Spleen (tissue), 11 donors: ENCODE measurements around the gene TP53INP2. TPM values are rescaled to one million over a fixed set of nuclear protein-coding genes. Genes with fewer than 3 reads are reported as not detected.

ENCODE experiments used
- DNase-seq: peaks from one replicate; pipeline ENCODE4 v3.0.0-alpha.2; 2020
- H3K27ac ChIP-seq, 8 donors: fragments of 200-600 bp; sonication (generic) in 7 of 8; 1 replicate in 4 of 8; 2 replicates in 4 of 8; pipeline versions ENCODE4 v1.5.0 to v1.8.0; 2016 to 2021; ENCODE audit warnings: inconsistent platforms in 4 of 8, mild to moderate bottlenecking in 4 of 8, moderate library complexity in 1 of 8
- H3K27me3 ChIP-seq, 7 donors: fragments of 200-600 bp; sonication (generic) in 6 of 7; replicated peaks in 1 of 7; 1 replicate in 4 of 7; 2 replicates in 3 of 7; pipeline versions ENCODE4 v1.5.0 to v1.8.0; 2016 to 2021; ENCODE audit warnings: inconsistent platforms in 3 of 7, mild to moderate bottlenecking in 1 of 7
- H3K36me3 ChIP-seq, 6 donors: fragments of 200-600 bp; sonication (generic) in 5 of 6; 1 replicate in 4 of 6; 2 replicates in 2 of 6; pipeline versions ENCODE4 v1.5.0 to v1.8.0; 2016 to 2021; ENCODE audit warnings: inconsistent platforms in 2 of 6
- H3K4me1 ChIP-seq, 6 donors: fragments of 200-600 bp; sonication (generic) in 5 of 6; 1 replicate in 3 of 6; 2 replicates in 3 of 6; pipeline versions ENCODE4 v1.5.0 to v1.8.0; 2016 to 2021; ENCODE audit warnings: inconsistent platforms in 3 of 6
- H3K4me3 ChIP-seq, 8 donors: fragments of 200-600 bp; sonication (generic) in 7 of 8; 1 replicate in 4 of 8; 2 replicates in 4 of 8; pipeline versions ENCODE4 v1.5.0 to v1.8.0; 2016 to 2021; ENCODE audit warnings: inconsistent platforms in 4 of 8, mild to moderate bottlenecking in 4 of 8, moderate library complexity in 2 of 8
- H3K9me3 ChIP-seq, 8 donors: fragments of 200-600 bp; sonication (generic) in 7 of 8; 1 replicate in 4 of 8; 2 replicates in 4 of 8; pipeline versions ENCODE4 v1.5.0 to v1.8.0; 2016 to 2021; ENCODE audit warnings: inconsistent platforms in 4 of 8
- POLR2A ChIP-seq, 3 donors: fragments of 450-650 bp; IDR thresholded peaks; one replicate each; pipeline ENCODE4 v1.5.1; 2017; ENCODE audit warnings: antibody characterized with exemption in 3 of 3, mild to moderate bottlenecking in 1 of 3
- POLR2AphosphoS5 ChIP-seq, 3 donors: sonication (generic); formaldehyde crosslinking; IDR thresholded peaks; one replicate each; pipeline ENCODE4 v1.5.1; 2017; ENCODE audit warnings: antibody characterized with exemption in 3 of 3
- WGBS, 5 donors: extraction: QIAGEN DNeasy Blood & Tissue Kit in 3 of 5; methylation state at CpG; one replicate each; pipeline versions ENCODE4 v1.1.5 to v1.1.7; 2013 to 2018; 5-methylcytosine and 5-hydroxymethylcytosine counted together
- intact Hi-C: fragments of 100-400 bp; cut with DNase I; formaldehyde crosslinking; loops from one replicate; pipeline ENCODE4 v1.15.0; 2023; ENCODE audit warnings: low total_unique reads
- polyA plus RNA-seq, 3 donors: library from polyadenylated mRNA; stranded (reverse); fragments of 200-250 nt; gene quantifications; one replicate each; pipeline ENCODE4 v1.2.1, GENCODE V29; 2013
- total RNA-seq, 7 donors: library from RNA; depleted of rRNA in 3 of 7; stranded (reverse); fragments of >200 nt in 3 of 7; fragmentation: NEBNext Ultra II Directional in 4 of 7; extraction: Animal tissue kit (Norgen Biotek cat#: 25700) in 4 of 7; gene quantifications; one replicate each; pipeline versions ENCODE4 v1.1.0 to v1.2.1, GENCODE V29; 2016 to 2021
- TF ChIP-seq, protein P1 (sequence below), 11 experiments: fragments of 200-600 bp in 7 of 11; fragments of 450-650 bp in 4 of 11; sonication (generic) in 4 of 11; IDR thresholded peaks in 8 of 11; conservative IDR thresholded peaks in 3 of 11; 1 replicate in 7 of 11; 2 replicates in 4 of 11; pipeline versions ENCODE4 v1.4.0 to v1.8.0; 2016 to 2021; ENCODE audit warnings: antibody characterized with exemption in 11 of 11, inconsistent platforms in 4 of 11, mild to moderate bottlenecking in 1 of 11
- donor health status: healthy with polysubstance abuse.
- donor health status: DM: no; HTN: no; CAD: no; lungs with moderate emphysema.
- donor health status: DM: no; HTN: no; CAD: no.
- donor health status: Bipolar disorder and iron deficiency.
- donor health status: healthy.
- donor health status: DM: no; HTN: no; CAD: no.
- donor health status: DM: yes; HTN: yes; CAD: no.

TP53INP2 gene
- total and polyA plus RNA-seq, 10 donors: 2.0 to 10.6 (median 6.4) TPM

DNA sequence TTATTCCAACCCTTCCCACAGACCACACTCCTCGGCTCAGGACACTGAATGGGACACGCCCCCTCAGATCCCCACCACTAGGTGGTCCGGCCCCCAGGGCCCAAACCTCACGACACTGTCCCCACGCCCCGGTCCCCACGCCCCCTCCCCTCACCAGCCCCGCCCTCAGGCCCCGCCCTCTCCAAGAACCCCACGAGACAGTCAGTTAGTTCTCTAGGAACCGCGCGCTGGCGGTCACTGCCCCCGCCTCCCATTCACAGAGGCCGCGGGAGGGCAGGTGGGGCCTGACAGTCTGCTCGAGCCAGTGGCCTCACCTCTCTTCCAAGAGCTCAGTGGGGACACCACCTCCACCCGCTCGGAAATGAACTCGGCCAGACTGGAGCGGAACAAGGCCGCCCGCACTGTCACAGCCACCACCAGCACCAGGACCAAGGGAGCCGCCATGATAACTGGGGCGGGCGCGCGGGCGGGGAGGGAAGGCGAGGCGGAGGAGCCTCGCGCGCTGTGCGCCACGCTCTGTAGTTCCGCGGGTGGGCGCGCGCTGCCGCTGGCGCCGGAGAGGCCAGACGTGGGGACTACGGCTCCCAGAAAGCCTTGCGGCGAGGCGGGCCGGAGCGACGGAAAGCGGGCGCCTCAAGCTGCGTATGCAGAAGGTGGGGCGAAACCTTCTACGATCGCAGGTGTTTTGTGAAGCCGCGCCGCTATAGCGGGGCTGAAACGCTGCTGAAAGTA lies 27.3 kb upstream of the TP53INP2 start, which contains the start of gene PIGU:
Gene PIGU (minus strand): TSS at position 451 of the 732 bp plus-strand sequence. CDS start 7 bp downstream, at position 444.
- intact Hi-C loops: no loop called here
- Histone ChIP-seq H3K27me3 (no peaks in the 10 kb centered on the region), H3K4me1 (peaks cover 4 to 28% (median 20%) of the 10 kb centered on the region in 6 donors), H3K27ac (peak within 1 kb of the TSS; percentile 68 to 95 (median 86)), H3K36me3 (no peaks in the 10 kb centered on the region), H3K9me3 (no peaks in the 10 kb centered on the region), H3K4me3 (peak within 1 kb of the TSS; percentile 80 to 92 (median 86))
- DNase-seq: peak; percentile 100
- peak; percentile 92 to 95 (median 95) for TF ChIP-seq POLR2AphosphoS5 (IDR thresholded peaks at IDR 0.05)
- TF ChIP-seq POLR2A (IDR thresholded peaks at IDR 0.05): peak in 1 of 3 donors; percentile 43
- TF ChIP-seq, protein P1, sequence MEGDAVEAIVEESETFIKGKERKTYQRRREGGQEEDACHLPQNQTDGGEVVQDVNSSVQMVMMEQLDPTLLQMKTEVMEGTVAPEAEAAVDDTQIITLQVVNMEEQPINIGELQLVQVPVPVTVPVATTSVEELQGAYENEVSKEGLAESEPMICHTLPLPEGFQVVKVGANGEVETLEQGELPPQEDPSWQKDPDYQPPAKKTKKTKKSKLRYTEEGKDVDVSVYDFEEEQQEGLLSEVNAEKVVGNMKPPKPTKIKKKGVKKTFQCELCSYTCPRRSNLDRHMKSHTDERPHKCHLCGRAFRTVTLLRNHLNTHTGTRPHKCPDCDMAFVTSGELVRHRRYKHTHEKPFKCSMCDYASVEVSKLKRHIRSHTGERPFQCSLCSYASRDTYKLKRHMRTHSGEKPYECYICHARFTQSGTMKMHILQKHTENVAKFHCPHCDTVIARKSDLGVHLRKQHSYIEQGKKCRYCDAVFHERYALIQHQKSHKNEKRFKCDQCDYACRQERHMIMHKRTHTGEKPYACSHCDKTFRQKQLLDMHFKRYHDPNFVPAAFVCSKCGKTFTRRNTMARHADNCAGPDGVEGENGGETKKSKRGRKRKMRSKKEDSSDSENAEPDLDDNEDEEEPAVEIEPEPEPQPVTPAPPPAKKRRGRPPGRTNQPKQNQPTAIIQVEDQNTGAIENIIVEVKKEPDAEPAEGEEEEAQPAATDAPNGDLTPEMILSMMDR (IDR thresholded peaks at IDR 0.05 in 8 of 11, conservative IDR thresholded peaks at IDR 0.05 in 3 of 11): peak in 9 of 11 experiments; percentile 23 to 65 (median 53)
- WGBS, 5 donors: 0 to 1% (median 0%) methylated on average over 42 to 64 of the region's 64 CpGs

DNA sequence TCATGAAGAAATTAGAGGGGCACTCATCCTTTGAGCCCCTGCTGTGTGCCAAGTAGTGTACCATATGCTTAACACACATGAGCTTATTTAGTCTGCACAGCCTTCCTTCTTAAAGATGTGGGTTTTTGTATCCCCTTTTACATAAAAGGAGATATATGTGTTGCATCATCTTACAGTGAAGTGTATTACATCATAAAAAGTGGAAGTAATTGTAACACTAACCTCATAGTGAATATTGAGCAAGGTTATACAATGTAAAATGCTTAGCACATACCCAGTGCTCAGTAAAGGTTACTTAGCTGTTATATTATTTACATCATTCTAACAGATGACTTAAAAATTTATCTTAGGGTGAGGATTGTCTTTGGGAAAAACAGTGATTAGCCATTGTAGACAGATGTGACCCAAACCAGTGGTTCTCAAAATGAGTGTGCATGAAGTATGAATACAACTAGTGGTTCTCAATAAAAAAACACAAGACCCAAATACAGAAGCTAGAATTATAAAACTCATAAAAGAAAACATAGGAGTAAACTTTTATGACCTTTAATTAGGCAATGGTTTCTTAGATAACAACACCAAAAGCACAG lies 23.5 kb upstream of the TP53INP2 start:
- no peaks in the 10 kb centered on the region for H3K27me3 ChIP-seq
- H3K4me3 ChIP-seq: peak overlapping the region in 1 of 8 donors; percentile 25
- peaks cover 4 to 22% (median 15%) of the 10 kb centered on the region in 6 donors for H3K4me1 ChIP-seq
- no peaks in the 10 kb centered on the region for H3K36me3 ChIP-seq
- DNase-seq: no peak
- peak overlapping the region in 6 of 8 donors; percentile 35 to 82 (median 56) for H3K27ac ChIP-seq
- TF ChIP-seq POLR2A (IDR thresholded peaks at IDR 0.05) (no peak), POLR2AphosphoS5 (IDR thresholded peaks at IDR 0.05) (no peak)
- TF ChIP-seq, protein P1 (IDR thresholded peaks at IDR 0.05 in 8 of 11, conservative IDR thresholded peaks at IDR 0.05 in 3 of 11): no peak
- no peaks in the 10 kb centered on the region for H3K9me3 ChIP-seq
- intact Hi-C loops: no loop called here

DNA sequence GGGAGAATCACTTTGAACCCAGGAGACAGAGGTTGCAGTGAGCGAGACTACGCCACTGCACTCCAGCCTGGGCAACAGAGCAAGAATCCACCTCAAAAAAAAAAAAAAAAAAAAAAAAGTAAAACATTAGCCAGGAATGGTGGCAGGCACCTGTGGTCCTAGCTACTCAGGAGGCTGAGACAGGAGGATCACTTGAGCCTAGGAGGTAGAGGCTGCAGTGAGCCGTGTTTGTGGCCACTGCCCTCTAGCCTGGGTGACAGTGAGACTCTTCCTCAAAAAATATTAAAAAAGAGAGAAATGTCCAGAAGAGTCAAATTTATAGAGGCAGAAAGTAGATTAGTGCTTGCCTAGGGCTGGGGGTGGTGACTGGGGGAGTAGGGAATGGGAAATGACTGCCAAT lies 20.5 kb upstream of the TP53INP2 start:
- TF ChIP-seq POLR2A (IDR thresholded peaks at IDR 0.05) (no peak), POLR2AphosphoS5 (IDR thresholded peaks at IDR 0.05) (no peak)
- TF ChIP-seq, protein P1 (IDR thresholded peaks at IDR 0.05 in 8 of 11, conservative IDR thresholded peaks at IDR 0.05 in 3 of 11): no peak
- H3K27me3 ChIP-seq: no peaks in the 10 kb centered on the region
- 92 to 98% (median 96%) methylated on average over 3 of the region's 3 CpGs for WGBS, 5 donors
- intact Hi-C loops: no loop called here
- H3K27ac ChIP-seq: no peak overlapping the region
- H3K36me3 ChIP-seq: no peaks in the 10 kb centered on the region
- no peak overlapping the region for H3K4me3 ChIP-seq
- DNase-seq: no peak
- H3K4me1 ChIP-seq: no peaks in the 10 kb centered on the region
- H3K9me3 ChIP-seq: no peaks in the 10 kb centered on the region

DNA sequence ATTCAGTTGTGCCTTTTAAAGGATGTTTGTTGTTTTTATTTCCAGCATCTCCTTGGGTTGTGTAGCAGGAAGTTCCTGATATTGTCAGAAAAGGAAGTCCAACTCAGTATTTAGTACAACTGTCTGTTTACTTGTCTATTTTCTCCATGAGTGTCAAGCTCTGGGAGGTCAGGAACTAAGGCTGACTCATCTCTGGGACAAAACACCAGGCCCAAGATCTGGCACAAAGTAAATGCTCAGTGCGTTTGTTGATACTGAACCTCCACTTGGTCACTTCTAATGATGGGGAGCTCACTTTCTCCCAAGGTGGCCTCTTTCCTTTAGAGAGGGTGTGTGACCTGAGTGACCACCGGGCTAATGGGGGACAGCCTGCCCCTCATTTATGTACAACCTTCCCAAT lies 14.7 kb upstream of the TP53INP2 start:
- DNase-seq: no peak
- H3K4me1 ChIP-seq: peaks cover 0 to 5% (median 0%) of the 10 kb centered on the region in 6 donors
- WGBS, 5 donors: 61 to 90% (median 81%) methylated on average over 2 of the region's 2 CpGs
- H3K27me3 ChIP-seq: no peaks in the 10 kb centered on the region
- no peaks in the 10 kb centered on the region for H3K9me3 ChIP-seq
- H3K27ac ChIP-seq: peak overlapping the region in 2 of 8 donors; percentile 13 to 23
- no peaks in the 10 kb centered on the region for H3K36me3 ChIP-seq
- no peak overlapping the region for H3K4me3 ChIP-seq
- no peak for TF ChIP-seq POLR2A (IDR thresholded peaks at IDR 0.05)
- TF ChIP-seq POLR2AphosphoS5 (IDR thresholded peaks at IDR 0.05): no peak
- TF ChIP-seq, protein P1 (IDR thresholded peaks at IDR 0.05 in 8 of 11, conservative IDR thresholded peaks at IDR 0.05 in 3 of 11): no peak
- intact Hi-C loops: no loop called here
